Neuronal stem cell (in vitro differentiated cells): ENCODE measurements around the gene UGP2.

ENCODE experiments used
- DNase-seq: peaks from one replicate; pipeline ENCODE4 v3.0.0-alpha.2; 2013; ENCODE audit warnings: low spot score
- H2AFZ ChIP-seq: one replicate; pipeline ENCODE4 v1.6.1; 2013; ENCODE audit warnings: mild to moderate bottlenecking, low read length, inconsistent platforms
- H2AK5ac ChIP-seq: 2 replicates; pipeline ENCODE4 v1.6.1; 2013; ENCODE audit warnings: low read depth, mild to moderate bottlenecking, inconsistent platforms, low read length, moderate library complexity, mixed read lengths
- H2BK120ac ChIP-seq: 2 replicates; pipeline ENCODE4 v1.6.1; 2013; ENCODE audit warnings: low read depth, mild to moderate bottlenecking, inconsistent platforms, low read length, moderate library complexity, mixed read lengths
- H2BK12ac ChIP-seq: one replicate; pipeline ENCODE4 v1.6.1; 2013; ENCODE audit warnings: low read length, inconsistent platforms
- H2BK15ac ChIP-seq: 2 replicates; pipeline ENCODE4 v1.6.1; 2013; ENCODE audit warnings: mild to moderate bottlenecking, low read length, inconsistent platforms, mixed read lengths
- H2BK5ac ChIP-seq: one replicate; pipeline ENCODE4 v1.6.1; 2013; ENCODE audit warnings: inconsistent platforms, mild to moderate bottlenecking, low read length, moderate library complexity
- H3K14ac ChIP-seq: one replicate; pipeline ENCODE4 v1.6.1; 2013; ENCODE audit warnings: low read length, inconsistent platforms
- H3K18ac ChIP-seq: 2 replicates; pipeline ENCODE4 v1.6.1; 2013; ENCODE audit warnings: low read length, inconsistent platforms
- H3K23ac ChIP-seq: 2 replicates; pipeline ENCODE4 v1.6.1; 2013; ENCODE audit warnings: low read depth, mild to moderate bottlenecking, mixed read lengths, low read length, inconsistent platforms; ENCODE audit not compliant: poor library complexity
- H3K27ac ChIP-seq: replicated peaks from 3 replicates; pipeline ENCODE4 v1.5.1; 2013; ENCODE audit warnings: low read length, inconsistent platforms
- H3K27me3 ChIP-seq, 3 experiments: 2 replicates each; pipeline ENCODE4 v1.6.1; 2013; ENCODE audit warnings: low read length in 3 of 3, mild to moderate bottlenecking in 2 of 3, inconsistent platforms in 1 of 3, low read depth in 1 of 3, mixed read lengths in 1 of 3, moderate library complexity in 1 of 3; ENCODE audit not compliant: control insufficient read depth in 3 of 3, insufficient read depth in 3 of 3
- H3K36me3 ChIP-seq, 2 donors: replicated peaks in 1 of 2; 2 replicates each; pipeline ENCODE4 v1.6.1; 2013; ENCODE audit warnings: low read length in 2 of 2; ENCODE audit not compliant: control insufficient read depth in 2 of 2, insufficient read depth in 2 of 2
- H3K4ac ChIP-seq: 2 replicates; pipeline ENCODE4 v1.6.1; 2013; ENCODE audit warnings: inconsistent platforms, mild to moderate bottlenecking, low read length, moderate library complexity
- H3K4me1 ChIP-seq, 2 donors: 1 replicate in 1 of 2; 2 replicates in 1 of 2; pipeline ENCODE4 v1.6.1; 2013; ENCODE audit warnings: low read length in 2 of 2, low read depth in 1 of 2; ENCODE audit not compliant: control insufficient read depth in 2 of 2, insufficient read depth in 1 of 2
- H3K4me2 ChIP-seq: one replicate; pipeline ENCODE4 v1.6.1; 2013; ENCODE audit warnings: mild to moderate bottlenecking, low read length, inconsistent platforms; ENCODE audit not compliant: insufficient read depth, poor library complexity, severe bottlenecking
- H3K4me3 ChIP-seq, 2 donors: 2 replicates each; pipeline ENCODE4 v1.5.1; 2013; ENCODE audit warnings: low read length in 2 of 2, mild to moderate bottlenecking in 2 of 2, inconsistent platforms in 1 of 2, moderate library complexity in 1 of 2
- H3K79me1 ChIP-seq: one replicate; pipeline ENCODE4 v1.6.1; 2013; ENCODE audit warnings: low read depth, mild to moderate bottlenecking, inconsistent platforms, low read length, moderate library complexity
- H3K9ac ChIP-seq: one replicate; pipeline ENCODE4 v1.6.1; 2013; ENCODE audit warnings: mild to moderate bottlenecking, low read depth, low read length, inconsistent platforms; ENCODE audit not compliant: poor library complexity
- H3K9me3 ChIP-seq, 2 donors: replicated peaks in 1 of 2; 2 replicates each; pipeline versions ENCODE3 to v1.6.1; 2013; ENCODE audit warnings: low read length in 2 of 2, mild to moderate bottlenecking in 2 of 2, inconsistent platforms in 1 of 2, low read depth in 1 of 2, mixed read lengths in 1 of 2, moderate library complexity in 1 of 2; ENCODE audit not compliant: control insufficient read depth in 2 of 2, insufficient read depth in 1 of 2
- H4K8ac ChIP-seq: one replicate; pipeline ENCODE4 v1.6.1; 2013; ENCODE audit warnings: low read depth, mild to moderate bottlenecking, inconsistent platforms, low read length, moderate library complexity
- H4K91ac ChIP-seq: one replicate; pipeline ENCODE4 v1.6.1; 2013; ENCODE audit warnings: low read length, low read depth, mild to moderate bottlenecking, inconsistent platforms; ENCODE audit not compliant: poor library complexity
- WGBS, 2 donors: extraction: QIAGEN DNeasy Blood & Tissue Kit; methylation state at CpG; one replicate each; pipeline ENCODE4 v1.1.7; 2013; ENCODE audit warnings: missing lambda C conversion rate in 2 of 2, mixed read lengths in 1 of 2; ENCODE audit not compliant: insufficient read length in 2 of 2, insufficient replicate concordance in 1 of 2; ENCODE audit errors: extremely low coverage in 2 of 2; 5-methylcytosine and 5-hydroxymethylcytosine counted together

Gene UGP2

GRCh38 chr2:63891488-63892030 lies 49.9 kb downstream of the UGP2 start:
- H3K4me3 ChIP-seq, result no peak overlapping the region
- DNase-seq, result no peak
- H3K9me3 ChIP-seq, result no peaks in the 10 kb centered on the region
- no peak overlapping the region for H4K91ac ChIP-seq
- no peak overlapping the region for H3K14ac ChIP-seq
- H3K27ac ChIP-seq, result no peak overlapping the region
- H3K36me3 ChIP-seq, result peaks cover 1 to 96% of the 10 kb centered on the region in 2 donors
- H2BK12ac ChIP-seq, result no peak overlapping the region
- H3K4me2 ChIP-seq, result no peak overlapping the region
- no peak overlapping the region for H3K23ac ChIP-seq
- no peak overlapping the region for H3K4ac ChIP-seq
- no peak overlapping the region for H2BK120ac ChIP-seq
- H3K27me3 ChIP-seq, result no peaks in the 10 kb centered on the region
- H4K8ac ChIP-seq, result no peak overlapping the region
- no peak overlapping the region for H3K9ac ChIP-seq
- no peak overlapping the region for H2AFZ ChIP-seq
- H2BK15ac ChIP-seq, result no peak overlapping the region
- no peaks in the 10 kb centered on the region for H3K4me1 ChIP-seq
- no peak overlapping the region for H2AK5ac ChIP-seq
- no peak overlapping the region for H3K18ac ChIP-seq
- no peak overlapping the region for H2BK5ac ChIP-seq
- H3K79me1 ChIP-seq, result no peaks in the 10 kb centered on the region
- WGBS, 2 donors, result no CpG with 5 or more reads among the region's 1 CpG

GRCh38 chr2:63893163-63893562 lies 51.5 kb downstream of the UGP2 start:
- Histone ChIP-seq H3K23ac (no peak overlapping the region), H2BK120ac (no peak overlapping the region), H3K4ac (no peak overlapping the region), H2BK12ac (no peak overlapping the region), H2BK5ac (no peak overlapping the region), H3K4me2 (no peak overlapping the region), H3K9me3 (no peaks in the 10 kb centered on the region), H3K4me3 (no peak overlapping the region), H3K4me1 (no peaks in the 10 kb centered on the region), H4K8ac (no peak overlapping the region), H2AFZ (no peak overlapping the region), H3K79me1 (no peaks in the 10 kb centered on the region), H3K18ac (no peak overlapping the region), H3K9ac (no peak overlapping the region), H3K27ac (no peak overlapping the region), H2AK5ac (no peak overlapping the region), H2BK15ac (no peak overlapping the region), H4K91ac (no peak overlapping the region), H3K27me3 (no peaks in the 10 kb centered on the region), H3K36me3 (peaks cover 2 to 96% of the 10 kb centered on the region in 2 donors), H3K14ac (no peak overlapping the region)
- DNase-seq, result no peak
- no CpG with 5 or more reads among the region's 2 CpGs for WGBS, 2 donors

DNA sequence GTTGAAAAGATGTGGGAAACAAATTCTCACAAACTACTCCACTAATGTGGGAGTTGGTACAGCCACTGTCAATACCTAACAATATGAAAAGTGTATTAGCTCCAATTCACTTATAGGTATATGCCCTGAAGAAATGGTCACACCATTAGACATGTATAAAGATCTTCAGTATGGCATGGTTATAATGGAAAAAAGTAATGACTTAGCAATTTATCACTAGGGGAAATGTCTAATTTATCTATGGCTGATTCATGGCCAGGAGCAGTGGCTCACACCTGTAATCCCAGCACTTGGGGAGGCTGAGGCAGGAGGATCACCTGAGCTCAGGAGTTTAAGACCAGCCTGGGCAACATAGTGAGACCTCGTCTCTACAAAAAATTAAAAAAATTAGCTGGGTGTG lies 52.5 kb downstream of the UGP2 start:
- no peaks in the 10 kb centered on the region for H3K27me3 ChIP-seq
- no peak overlapping the region for H2BK12ac ChIP-seq
- H2AFZ ChIP-seq, result no peak overlapping the region
- H3K18ac ChIP-seq, result no peak overlapping the region
- DNase-seq, result no peak
- no CpG with 5 or more reads among the region's 1 CpG for WGBS, 2 donors
- no peaks in the 10 kb centered on the region for H3K79me1 ChIP-seq
- no peaks in the 10 kb centered on the region for H3K9me3 ChIP-seq
- no peak overlapping the region for H3K9ac ChIP-seq
- H4K8ac ChIP-seq, result no peak overlapping the region
- H3K4me1 ChIP-seq, result no peaks in the 10 kb centered on the region
- no peak overlapping the region for H3K4me3 ChIP-seq
- H3K36me3 ChIP-seq, result peaks cover 4 to 96% of the 10 kb centered on the region in 2 donors
- H3K23ac ChIP-seq, result no peak overlapping the region
- H2BK5ac ChIP-seq, result no peak overlapping the region
- no peak overlapping the region for H3K14ac ChIP-seq
- H2BK120ac ChIP-seq, result no peak overlapping the region
- H4K91ac ChIP-seq, result no peak overlapping the region
- H3K27ac ChIP-seq, result no peak overlapping the region
- no peak overlapping the region for H3K4ac ChIP-seq
- H3K4me2 ChIP-seq, result no peak overlapping the region
- no peak overlapping the region for H2BK15ac ChIP-seq
- no peak overlapping the region for H2AK5ac ChIP-seq

DNA sequence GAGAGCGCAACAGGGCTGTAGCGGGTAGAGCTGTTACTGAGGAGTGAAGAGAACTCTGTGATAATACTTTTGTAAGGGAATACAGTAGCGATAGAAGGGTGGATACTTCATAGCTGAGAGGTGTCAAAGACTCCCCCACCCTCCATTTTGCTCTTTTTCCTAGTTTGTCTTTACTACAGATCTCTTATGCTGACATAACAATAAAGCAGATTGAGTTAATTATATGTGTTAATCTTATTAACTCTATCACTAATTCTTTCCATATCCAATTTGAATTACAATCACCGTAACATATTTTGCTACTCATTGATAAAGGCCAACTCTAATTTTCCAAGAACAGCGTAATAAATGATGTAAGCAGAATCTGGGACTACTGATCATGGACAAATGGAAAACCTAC lies 57.1 kb downstream of the UGP2 start:
- Histone ChIP-seq H3K36me3 (peaks cover 4 to 81% of the 10 kb centered on the region in 2 donors), H3K27me3 (no peaks in the 10 kb centered on the region), H3K4me1 (no peaks in the 10 kb centered on the region), H2BK12ac (no peak overlapping the region), H3K79me1 (no peaks in the 10 kb centered on the region), H3K27ac (no peak overlapping the region), H4K8ac (no peak overlapping the region), H2AK5ac (no peak overlapping the region), H3K4me3 (no peak overlapping the region), H3K9ac (no peak overlapping the region), H2BK5ac (no peak overlapping the region), H2BK120ac (no peak overlapping the region), H3K9me3 (peaks cover 4 to 26% of the 10 kb centered on the region in 2 donors), H3K4me2 (no peak overlapping the region), H3K4ac (no peak overlapping the region), H4K91ac (no peak overlapping the region), H2AFZ (no peak overlapping the region), H2BK15ac (no peak overlapping the region), H3K14ac (no peak overlapping the region), H3K18ac (no peak overlapping the region), H3K23ac (no peak overlapping the region)
- WGBS, 2 donors, result no CpG with 5 or more reads among the region's 5 CpGs
- DNase-seq, result no peak
